Neural progenitor cell (in vitro differentiated cells): Measurements from ENCODE around the gene INPP5D.

Source experiments
- CTCF ChIP-seq: fragments of 200-600 bp; sonication (generic); IDR thresholded peaks from 2 replicates; pipeline ENCODE4 v1.5.1; 2017; ENCODE audit warnings: antibody characterized with exemption, mild to moderate bottlenecking
- EZH2 ChIP-seq: fragments of 200-600 bp; sonication (generic); IDR thresholded peaks from 2 replicates; pipeline ENCODE4 v1.6.1; 2017; ENCODE audit warnings: antibody characterized with exemption, mild to moderate bottlenecking, moderate library complexity
- EZH2phosphoT487 ChIP-seq: fragments of 200-600 bp; sonication (generic); IDR thresholded peaks from 2 replicates; pipeline ENCODE4 v1.6.1; 2017; ENCODE audit warnings: antibody characterized with exemption

- TF ChIP-seq CTCF: no peak
- no peak for TF ChIP-seq EZH2
- no peak for TF ChIP-seq EZH2phosphoT487
These were observed 81.8 kb downstream of the INPP5D start for GRCh38 chr2:233141901-233142300.
